GM19240 (cell line): ENCODE measurements around the gene PNMA6E.

Experiments used
- DNase-seq: peaks from one replicate; pipeline ENCODE4 v3.0.0; 2011; ENCODE audit warnings: low spot score; ENCODE audit not compliant: insufficient read length

The PNMA6E gene

DNA sequence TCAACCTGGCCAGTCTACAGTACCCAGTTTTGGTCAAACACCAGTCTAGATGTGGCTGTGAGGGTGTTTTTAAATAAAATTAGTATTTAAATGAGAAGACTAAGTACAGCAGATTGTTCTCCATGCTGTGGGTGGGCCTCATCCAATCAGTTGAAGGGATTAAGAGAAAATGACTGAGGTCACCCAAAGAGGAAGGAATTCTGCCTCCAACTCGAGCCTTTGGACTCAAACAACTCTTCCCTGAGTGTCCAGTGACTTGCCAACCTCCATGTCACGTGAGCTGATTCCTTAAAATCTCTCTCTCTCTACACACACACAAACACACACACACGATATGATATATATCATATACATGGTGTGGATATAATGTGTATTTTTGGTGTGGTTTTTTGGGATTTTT, 34.7 kb upstream of the PNMA6E start:
- DNase-seq: no peak

DNA sequence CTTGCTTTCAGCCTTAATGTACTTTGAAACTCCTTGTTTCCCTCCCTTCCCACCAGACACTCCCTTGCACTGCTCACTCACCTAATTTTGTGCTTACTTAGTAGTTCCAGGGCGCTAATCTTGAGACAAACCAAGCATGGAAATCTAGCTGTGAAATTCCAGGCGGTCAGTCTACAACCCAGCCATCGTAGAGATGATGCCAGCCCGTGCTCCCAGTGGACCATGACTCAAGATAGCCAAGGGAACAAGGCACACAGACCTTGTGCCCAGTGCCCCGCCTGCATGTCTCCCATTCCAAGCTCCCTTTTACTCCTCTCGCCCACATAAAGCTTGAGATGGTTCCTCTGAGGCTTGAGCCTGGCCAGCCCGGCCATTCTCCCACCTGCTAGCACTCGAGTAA, 33.7 kb upstream of the PNMA6E start:
- DNase-seq: no peak

DNA sequence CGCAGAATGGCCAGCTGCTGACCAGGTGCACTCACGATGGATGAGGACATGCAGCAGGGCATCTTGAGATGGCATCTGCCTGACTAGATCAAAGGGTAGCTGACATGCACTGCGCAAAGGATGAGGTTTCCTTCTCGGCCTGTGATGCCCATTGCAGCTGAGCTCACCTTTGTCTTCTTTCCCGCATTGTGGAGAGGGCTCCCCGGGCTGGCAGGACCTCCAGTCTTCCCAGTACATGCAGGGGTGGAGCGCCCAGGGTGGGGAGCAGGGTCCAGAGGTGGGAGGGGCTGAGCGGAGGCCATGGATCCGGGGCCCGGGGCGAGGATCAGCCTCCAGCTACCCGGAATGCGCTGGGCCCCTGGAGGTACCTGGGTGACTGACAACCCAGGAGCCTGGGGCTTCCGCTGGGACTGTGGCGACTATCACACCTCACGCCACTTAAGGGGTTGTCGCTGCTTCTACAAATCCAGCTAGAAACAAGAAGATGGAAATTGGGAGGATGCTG, 32.7 kb upstream of the PNMA6E start:
- DNase-seq: no peak

DNA sequence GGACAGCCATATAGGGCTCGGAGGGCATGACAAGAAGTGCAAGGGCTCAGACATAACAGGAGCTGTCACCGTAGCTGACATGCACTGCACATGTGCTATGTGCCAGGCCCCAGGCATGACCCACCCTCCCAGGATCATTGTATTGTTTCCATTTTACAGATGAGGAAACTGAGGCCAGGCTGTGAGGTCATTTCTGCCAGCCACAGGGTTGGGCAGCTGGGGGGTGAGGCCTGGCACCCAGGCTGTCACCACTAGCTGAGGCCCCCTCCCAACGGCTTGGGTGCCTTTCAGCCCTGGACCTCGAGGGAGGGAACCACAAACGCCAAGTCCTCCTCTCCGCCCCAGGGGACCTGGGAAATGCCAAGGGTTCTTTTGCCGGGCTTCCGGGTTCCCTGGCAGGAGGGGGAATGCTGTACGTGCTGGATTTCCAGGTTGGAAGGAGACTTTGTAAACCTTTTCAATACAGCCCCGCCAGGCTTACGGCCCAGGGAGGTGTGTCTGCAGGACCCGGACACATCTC, 32.1 kb upstream of the PNMA6E start:
- no peak for DNase-seq

DNA sequence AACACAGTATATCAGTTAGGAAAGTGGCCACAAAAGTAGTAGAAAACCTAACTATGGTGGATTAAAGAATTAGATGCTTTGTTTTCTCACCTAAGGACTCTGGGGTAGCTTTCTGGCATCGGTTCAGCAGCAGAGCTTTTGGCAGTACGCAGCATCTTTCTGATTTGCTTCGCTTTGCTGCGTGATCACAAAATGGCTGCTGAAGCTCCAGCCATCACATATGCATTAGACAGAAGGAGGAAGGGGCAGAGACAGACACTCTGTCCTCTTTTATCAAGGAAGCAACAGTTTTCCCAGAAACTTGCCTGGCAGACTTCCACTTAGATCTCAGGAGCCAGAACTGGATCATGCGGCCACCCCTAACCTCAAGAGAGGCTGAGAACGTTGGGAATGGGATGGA, 29.6 kb upstream of the PNMA6E start:
- DNase-seq: no peak

DNA sequence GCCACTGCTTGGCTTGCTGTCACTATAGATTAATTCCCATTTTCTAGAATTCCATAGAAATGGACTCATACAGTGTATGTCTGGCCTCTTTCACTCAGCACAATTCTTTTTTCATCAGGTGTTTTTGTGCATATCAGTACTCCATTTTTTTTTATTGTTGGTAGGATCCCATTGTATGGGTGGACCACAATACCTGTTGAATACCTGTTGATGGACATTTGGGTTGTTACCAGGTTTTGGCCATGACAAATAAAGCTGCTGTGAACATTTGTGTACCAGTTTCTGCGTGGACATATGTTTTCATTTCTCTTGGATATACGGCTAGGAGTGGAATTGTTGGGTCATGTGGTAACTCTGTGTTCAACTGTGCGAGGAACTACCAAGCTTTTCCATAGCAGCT, 25.1 kb upstream of the PNMA6E start:
- no peak for DNase-seq

DNA sequence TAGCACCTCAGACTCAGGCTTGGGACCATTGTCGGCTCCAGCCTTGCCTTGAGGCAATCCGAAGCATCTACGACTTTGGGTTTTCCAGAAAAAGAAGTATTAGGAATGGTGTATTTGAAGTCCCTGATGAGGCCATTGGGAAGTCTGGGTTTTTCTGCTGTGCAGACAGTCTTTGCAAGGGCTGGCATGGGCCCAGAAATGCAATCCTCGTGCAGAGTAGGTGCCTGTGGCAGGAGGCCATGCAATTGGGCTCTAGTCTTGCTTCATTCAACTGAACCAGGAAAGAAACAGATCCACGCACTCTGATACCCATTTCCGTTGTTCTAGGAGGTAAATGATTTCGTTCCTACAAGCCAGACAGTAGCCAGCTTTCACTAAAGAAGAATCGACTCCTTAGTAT, 22.5 kb upstream of the PNMA6E start:
- no peak for DNase-seq

DNA sequence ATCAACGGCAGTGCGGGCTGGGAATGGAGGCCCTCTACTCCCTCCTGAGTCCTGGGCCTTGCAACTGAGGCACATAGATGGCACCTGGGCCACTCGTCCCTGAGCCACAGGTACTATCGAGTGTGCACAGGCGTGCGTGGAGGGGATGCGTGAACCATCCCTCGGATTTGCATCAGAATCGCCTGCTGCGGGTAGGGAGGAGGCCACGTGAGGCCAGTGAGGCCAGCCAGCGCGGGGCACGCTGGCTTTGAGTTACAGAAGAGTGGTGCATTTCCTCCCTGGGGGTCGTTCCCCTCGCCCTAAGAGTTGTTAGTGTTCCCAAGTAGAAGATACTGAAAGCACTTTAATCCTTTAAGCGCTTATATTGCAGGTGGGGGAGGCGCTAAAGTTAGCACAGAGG, 20.7 kb upstream of the PNMA6E start:
- DNase-seq: no peak

GRCh38 chrX:153420851-153421599, 19.9 kb upstream of the PNMA6E start:
- no peak for DNase-seq

GRCh38 chrX:153417637-153418036, 16.5 kb upstream of the PNMA6E start:
- no peak for DNase-seq

DNA sequence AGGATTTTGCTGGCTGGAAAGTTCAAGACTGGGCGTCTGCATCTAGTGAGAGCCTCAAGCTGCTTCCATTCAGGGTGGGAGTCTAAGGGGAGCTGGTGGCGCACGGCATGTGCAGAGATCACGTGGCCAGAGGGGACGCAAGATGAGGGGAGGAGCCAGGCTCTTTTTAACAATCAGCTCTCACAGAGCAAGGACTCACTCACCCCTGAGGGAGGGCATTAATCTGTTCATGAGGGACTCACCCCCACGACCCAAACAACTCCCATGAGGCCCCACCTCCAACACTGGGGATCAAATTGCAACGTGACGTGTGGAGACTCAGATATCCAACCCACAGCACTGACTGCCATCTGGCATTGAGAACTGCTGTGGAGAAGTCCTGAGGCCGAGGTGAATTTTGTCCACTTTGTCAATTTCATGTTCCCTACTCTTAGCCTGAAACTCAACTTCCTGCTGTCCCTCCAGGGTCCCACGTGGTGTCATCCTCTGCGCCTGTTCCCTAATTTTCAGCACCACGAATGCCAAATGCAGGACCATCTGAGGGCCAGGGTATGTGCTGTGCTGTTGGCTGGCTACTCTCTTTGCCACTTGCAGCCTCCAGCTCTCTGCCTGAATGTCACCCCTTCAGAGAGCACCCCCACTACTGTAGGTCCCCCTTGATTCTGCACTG, 15.8 kb upstream of the PNMA6E start:
- no peak for DNase-seq

- DNase-seq: no peak
Observed at GRCh38 chrX:153414856-153415510, 13.8 kb upstream of the PNMA6E start.

GRCh38 chrX:153413731-153414130, 12.6 kb upstream of the PNMA6E start:
- DNase-seq: no peak

- DNase-seq: no peak
Observed at GRCh38 chrX:153412746-153413720, 11.9 kb upstream of the PNMA6E start.

DNA sequence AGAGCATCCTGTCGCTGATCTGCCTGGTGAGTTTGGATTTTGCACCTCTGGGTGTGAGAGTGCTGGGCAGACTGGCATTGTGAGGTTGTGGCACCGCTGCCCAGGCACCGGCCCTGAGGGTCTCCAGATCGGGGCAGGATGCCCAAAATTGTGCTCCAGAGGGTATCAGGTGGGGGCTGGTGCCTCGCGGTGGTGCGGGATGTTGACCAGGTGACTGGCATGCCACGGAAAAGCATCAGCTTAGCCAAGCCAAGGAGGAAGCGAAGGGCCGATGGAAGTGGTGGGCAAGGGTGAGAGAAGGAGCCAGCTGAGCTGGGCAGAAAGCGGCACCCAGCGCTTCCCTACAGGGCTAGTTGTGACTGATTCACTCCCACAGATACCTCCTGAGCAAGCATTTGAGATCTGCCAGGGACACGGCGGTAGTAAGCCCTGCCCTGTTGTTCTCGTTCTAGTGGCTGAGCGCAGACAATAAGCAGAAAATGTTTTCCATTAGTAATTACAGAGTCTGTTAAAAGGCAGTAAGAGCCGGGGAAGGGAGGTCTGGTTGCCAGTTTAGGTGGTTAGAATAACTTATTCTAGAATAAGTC, 10.9 kb upstream of the PNMA6E start:
- no peak for DNase-seq

- peak; percentile 24 for DNase-seq
Observed at GRCh38 chrX:153411255-153411987, 10.3 kb upstream of the PNMA6E start, which contains the start of gene ZFP92. Gene ZFP92 (plus strand): TSS chrX:153411472. CDS start chrX:153418323, 6,851 bp downstream.

- no peak for DNase-seq
Observed at GRCh38 chrX:153410888-153411254, 9.7 kb upstream of the PNMA6E start.

- DNase-seq: no peak
Observed at GRCh38 chrX:153410373-153410772, 9.2 kb upstream of the PNMA6E start.

GRCh38 chrX:153409414-153410101, 8.4 kb upstream of the PNMA6E start:
- no peak for DNase-seq
